Subcutaneous adipose tissue (tissue), 4 donors: ENCODE data around the gene TRAF1. TPM values are rescaled to one million over a fixed set of nuclear protein-coding genes. Genes with fewer than 3 reads are reported as not detected.

Experiments used
- total RNA-seq, 4 donors: library from RNA; depleted of rRNA; stranded (reverse); fragments of >200 nt; gene quantifications; one replicate each; pipeline ENCODE4 v1.1.0, GENCODE V29; 2016
- TF ChIP-seq, protein P1 (sequence below): fragments of 450-650 bp; IDR thresholded peaks from one replicate; pipeline ENCODE4 v1.5.1; 2016; ENCODE audit warnings: low read depth, mild to moderate bottlenecking, control low read depth, antibody characterized with exemption, moderate library complexity

TRAF1 gene
- total RNA-seq, 4 donors from 2014 or later, result 1.8 to 12.1 (median 5.7) TPM

DNA sequence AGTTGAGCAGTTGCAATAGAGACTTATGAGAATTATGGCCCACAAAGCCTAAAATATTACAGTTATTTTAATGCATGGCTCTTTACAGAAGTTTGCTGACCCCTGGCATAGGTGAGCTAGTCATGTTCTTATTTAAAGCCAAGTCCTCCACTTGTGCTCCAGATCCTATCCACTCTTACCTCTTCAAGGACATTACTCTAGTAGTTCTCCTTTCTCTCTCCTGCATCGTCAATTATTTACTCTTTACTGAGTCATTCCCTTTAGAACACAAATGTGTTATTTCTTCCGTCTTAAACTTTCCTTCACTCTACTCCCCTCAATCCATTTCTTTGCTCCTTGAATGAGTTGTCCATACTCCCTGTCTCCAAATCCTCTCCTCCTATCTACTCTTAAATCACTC is 20.6 kb upstream of the TRAF1 start:
- TF ChIP-seq, protein P1, sequence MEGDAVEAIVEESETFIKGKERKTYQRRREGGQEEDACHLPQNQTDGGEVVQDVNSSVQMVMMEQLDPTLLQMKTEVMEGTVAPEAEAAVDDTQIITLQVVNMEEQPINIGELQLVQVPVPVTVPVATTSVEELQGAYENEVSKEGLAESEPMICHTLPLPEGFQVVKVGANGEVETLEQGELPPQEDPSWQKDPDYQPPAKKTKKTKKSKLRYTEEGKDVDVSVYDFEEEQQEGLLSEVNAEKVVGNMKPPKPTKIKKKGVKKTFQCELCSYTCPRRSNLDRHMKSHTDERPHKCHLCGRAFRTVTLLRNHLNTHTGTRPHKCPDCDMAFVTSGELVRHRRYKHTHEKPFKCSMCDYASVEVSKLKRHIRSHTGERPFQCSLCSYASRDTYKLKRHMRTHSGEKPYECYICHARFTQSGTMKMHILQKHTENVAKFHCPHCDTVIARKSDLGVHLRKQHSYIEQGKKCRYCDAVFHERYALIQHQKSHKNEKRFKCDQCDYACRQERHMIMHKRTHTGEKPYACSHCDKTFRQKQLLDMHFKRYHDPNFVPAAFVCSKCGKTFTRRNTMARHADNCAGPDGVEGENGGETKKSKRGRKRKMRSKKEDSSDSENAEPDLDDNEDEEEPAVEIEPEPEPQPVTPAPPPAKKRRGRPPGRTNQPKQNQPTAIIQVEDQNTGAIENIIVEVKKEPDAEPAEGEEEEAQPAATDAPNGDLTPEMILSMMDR, result no peak

DNA sequence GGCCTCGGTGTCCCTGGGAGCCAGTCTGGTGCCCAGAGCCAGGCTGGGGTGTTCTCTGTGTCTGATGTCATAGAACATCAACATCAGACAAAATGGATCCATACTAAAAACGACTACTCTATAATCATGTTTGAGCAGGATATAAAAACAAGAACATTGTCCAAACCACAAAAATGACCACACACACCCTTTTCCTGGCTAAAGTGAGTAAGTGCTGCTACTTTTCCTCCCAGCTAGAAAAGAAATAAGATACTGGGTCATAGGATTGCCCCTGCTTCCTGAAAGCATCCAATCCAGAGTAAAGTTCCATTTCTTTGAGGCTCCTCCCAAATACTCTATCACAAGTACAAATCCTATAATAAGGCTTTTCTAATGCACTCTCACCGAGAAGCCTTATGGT is 19.7 kb upstream of the TRAF1 start:
- TF ChIP-seq, protein P1, result no peak

DNA sequence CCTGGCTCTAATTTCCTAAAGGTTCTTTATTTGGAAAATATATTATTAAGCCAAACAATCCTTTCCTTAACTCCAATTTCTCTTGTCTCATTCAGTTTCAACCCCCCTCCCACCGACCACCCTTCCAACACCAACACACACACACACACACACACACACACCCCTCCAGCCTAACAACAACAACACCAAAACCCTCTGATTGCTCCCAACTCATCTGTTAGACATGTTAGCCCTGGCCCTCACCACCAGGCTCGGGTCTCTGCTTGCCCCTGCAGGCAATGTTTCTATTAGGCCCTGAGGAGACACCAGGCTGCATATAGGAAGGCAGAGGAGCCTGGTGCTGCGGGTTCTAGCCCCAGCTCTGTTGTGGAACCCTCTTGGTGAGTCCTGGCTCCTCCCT is 18.4 kb upstream of the TRAF1 start:
- TF ChIP-seq, protein P1, result no peak

DNA sequence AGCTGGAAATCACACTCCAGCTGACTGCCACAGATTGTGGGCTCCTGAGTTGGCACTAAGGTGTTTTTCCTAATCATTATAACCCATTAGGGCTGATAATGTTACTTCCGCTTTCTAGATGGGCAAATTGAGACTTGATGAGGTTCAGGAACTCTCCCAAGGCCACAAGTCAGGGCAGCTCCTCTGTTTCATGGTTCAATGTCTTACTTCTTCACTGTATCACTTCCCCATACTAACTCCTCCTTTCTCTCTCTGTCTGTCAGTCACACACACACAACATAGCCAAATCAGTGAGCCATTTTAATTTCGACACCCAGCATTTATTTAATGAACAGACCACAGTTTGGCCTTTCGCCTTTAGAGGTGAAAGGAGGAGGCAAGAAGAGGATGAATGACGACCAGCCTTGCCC is 17.8 kb upstream of the TRAF1 start:
- TF ChIP-seq, protein P1, result no peak

DNA sequence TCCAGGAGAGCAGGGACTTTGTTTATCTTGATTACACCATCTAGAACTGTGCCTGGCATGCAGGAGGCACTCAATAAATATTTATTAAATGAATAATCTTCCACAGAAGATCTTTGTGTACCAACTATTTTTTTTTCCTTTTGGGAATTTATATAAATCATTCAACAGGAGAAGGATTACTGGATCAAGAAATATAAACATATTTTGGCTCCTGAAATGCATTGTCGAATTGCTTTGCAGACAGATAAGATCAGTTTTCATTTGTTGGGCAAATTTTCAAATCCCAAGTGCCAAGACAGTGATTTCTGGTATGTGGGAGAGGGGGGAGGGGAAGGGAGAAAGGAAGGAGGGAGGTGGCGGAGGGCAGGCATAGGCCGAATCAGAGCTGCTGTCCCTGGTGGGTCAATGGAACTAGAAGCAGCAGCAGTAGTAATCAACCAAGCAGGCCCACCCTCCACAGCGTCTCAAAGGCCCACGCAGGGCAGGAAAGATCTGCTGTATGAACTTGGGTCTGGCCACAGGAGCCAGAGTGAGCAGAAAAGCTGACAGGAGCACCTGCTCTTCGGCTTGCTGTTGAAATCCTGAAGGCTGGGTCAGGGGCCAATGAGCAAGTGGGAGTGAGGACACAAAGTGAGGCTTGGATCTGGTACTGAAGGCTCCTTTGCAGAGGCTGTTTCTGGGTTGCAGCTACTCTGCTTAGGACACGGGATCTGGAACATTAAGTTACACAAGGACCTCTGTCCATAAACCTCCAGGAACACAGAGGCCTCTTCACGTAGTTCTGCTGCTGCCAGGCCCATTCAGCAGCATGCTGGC is 15.8 kb upstream of the TRAF1 start:
- TF ChIP-seq, protein P1, result no peak

DNA sequence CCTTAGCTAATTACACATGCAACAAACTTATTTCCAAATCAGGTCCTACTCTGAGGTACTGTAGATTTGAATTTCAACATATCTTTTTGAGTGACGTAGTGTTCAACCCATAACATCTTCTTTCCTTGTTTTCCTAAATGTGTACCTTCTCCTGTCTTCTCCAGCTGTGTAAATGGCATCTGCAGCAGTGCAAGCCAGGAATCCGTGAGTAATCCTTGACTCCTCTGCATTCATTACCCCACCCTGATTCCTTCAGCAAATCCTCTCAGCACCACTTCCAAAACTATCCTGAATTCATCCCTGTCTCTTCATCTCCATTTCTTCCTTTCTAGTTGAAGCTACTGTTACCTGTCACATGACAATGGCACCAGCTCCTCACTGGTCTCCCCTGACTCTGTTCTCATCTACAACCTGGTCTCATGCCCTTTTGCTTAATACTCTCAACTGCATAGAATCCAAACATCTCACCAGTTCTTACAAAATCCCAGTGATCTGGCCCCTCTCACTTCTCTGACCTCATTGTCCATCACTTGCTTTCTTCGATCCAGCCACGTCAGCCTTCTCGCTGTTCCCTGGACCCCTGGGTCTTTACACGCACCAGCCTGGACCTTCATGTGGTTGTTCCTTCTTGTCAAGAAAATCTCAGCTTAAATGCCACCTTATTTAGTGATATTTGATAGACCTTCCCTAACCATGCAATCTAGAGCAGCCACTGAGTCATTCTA is 14.6 kb upstream of the TRAF1 start:
- TF ChIP-seq, protein P1, result no peak

DNA sequence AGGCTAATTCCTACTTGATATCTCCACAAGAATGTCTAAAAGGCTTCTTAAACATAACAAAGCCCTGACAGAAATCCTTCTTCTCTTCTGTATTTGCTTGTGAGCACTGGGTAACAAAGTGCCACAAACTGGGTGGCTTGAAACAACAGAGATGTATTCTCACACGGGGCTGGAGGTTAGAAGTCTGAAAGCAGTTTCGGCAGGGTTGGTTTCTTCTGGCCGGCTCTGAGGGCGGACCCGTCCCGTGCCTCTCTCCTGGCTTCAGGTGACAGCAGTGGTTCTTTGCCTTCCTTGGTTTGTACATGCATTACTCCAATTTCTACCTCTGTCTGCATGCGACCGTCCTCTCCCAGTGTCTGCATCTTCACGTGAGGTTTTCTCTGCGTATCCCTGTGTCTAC is 14.0 kb upstream of the TRAF1 start:
- TF ChIP-seq, protein P1, result no peak
